Upper lobe of left lung (tissue), 4 donors: ENCODE measurements around the gene HYAL1.

ENCODE experiments used
- CTCF ChIP-seq, 6 experiments: fragments of 450-650 bp in 4 of 6; fragments of 200-600 bp in 2 of 6; sonication (generic) in 2 of 6; IDR thresholded peaks; one replicate each; pipeline ENCODE4 v1.5.1; 2016 to 2019; ENCODE audit warnings: antibody characterized with exemption in 6 of 6
- EP300 ChIP-seq, 4 donors: sonication (generic); formaldehyde crosslinking; IDR thresholded peaks; one replicate each; pipeline ENCODE4 v1.5.1; 2017; ENCODE audit warnings: antibody characterized with exemption in 4 of 4, control low read depth in 2 of 4

GRCh38 chr3:50341537-50341936, 38.2 kb upstream of the HYAL1 start:
- TF ChIP-seq CTCF (IDR thresholded peaks at IDR 0.05) (no peak), EP300 (IDR thresholded peaks at IDR 0.05) (no peak)
